KOPT-K1 (cell line): Measurements from ENCODE around the gene ABCB8.

ENCODE experiments used
- H3K27ac ChIP-seq: fragments of 200-600 bp; sonication (generic); 2 replicates; pipeline ENCODE4 v1.5.1; 2016; ENCODE audit warnings: antibody characterized with exemption, mild to moderate bottlenecking, low read depth, low read length; ENCODE audit not compliant: poor library complexity, severe bottlenecking
- H3K36me3 ChIP-seq: fragments of 200-600 bp; sonication (generic); 2 replicates; pipeline ENCODE4 v1.5.1; 2017; ENCODE audit warnings: antibody characterized with exemption, mild to moderate bottlenecking, low read length, moderate library complexity; ENCODE audit not compliant: insufficient read depth
- H3K9me3 ChIP-seq: fragments of 200-600 bp; sonication (generic); 2 replicates; pipeline ENCODE4 v1.5.1; 2017; ENCODE audit warnings: antibody characterized with exemption, low read length, mild to moderate bottlenecking; ENCODE audit not compliant: insufficient read depth, poor library complexity, severe bottlenecking

The ABCB8 gene

DNA sequence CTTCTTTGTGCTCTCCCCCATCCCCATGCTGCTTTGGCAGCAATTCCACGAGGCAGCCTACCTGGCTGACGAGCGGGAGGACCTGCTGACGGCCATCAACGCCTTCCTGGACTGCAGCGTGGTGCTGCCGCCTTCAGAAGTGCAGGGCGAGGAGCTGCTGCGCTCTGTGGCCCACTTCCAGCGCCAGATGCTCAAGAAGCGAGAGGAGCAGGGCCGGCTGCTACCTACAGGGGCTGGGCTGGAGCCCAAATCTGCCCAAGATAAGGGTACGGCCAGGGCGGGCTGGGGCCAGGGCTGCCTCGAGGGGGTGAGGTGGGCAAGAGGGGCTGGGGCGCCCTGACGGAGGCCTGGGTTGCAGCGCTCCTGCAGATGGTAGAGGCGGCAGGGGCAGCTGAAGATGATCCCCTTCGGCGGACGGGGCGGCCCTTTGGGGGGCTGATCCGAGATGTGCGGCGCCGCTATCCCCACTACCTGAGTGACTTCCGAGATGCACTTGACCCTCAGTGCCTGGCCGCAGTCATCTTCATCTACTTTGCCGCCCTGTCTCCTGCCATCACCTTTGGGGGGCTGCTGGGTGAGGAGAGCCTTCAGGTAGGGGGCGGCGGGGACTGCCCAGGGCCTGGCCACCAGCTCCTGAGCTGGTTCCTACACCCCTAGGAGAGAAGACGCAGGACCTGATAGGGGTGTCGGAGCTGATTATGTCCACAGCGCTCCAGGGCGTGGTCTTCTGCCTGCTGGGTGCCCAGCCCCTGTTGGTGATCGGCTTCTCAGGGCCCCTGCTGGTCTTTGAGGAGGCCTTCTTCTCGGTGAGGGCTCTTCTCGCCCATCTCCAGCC is 43.0 kb downstream of the ABCB8 start:
- Histone ChIP-seq H3K27ac (no peak overlapping the region), H3K36me3 (peaks cover 94% of the 10 kb centered on the region)

DNA sequence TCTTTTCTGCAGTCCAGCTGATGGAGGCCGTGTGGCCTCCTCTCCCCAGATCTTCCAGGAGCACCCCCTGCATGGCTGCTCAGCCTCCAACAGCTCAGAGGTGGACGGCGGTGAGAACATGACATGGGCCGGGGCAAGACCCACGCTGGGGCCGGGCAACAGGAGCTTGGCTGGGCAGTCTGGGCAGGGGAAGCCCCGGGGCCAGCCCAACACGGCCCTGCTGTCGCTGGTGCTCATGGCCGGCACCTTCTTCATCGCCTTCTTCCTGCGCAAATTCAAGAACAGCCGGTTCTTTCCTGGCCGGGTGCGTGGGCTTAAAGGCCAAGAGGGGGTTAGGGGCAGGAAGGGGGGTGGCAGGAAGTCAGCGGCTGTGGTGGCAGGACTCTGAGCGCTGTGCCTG is 45.7 kb downstream of the ABCB8 start:
- H3K36me3 ChIP-seq: peaks cover 92% of the 10 kb centered on the region
- no peak overlapping the region for H3K27ac ChIP-seq
- H3K9me3 ChIP-seq: no peaks in the 10 kb centered on the region

More for the DNA sequence above, 43.0 kb downstream of the ABCB8 start:
- H3K9me3 ChIP-seq: no peaks in the 10 kb centered on the region

DNA sequence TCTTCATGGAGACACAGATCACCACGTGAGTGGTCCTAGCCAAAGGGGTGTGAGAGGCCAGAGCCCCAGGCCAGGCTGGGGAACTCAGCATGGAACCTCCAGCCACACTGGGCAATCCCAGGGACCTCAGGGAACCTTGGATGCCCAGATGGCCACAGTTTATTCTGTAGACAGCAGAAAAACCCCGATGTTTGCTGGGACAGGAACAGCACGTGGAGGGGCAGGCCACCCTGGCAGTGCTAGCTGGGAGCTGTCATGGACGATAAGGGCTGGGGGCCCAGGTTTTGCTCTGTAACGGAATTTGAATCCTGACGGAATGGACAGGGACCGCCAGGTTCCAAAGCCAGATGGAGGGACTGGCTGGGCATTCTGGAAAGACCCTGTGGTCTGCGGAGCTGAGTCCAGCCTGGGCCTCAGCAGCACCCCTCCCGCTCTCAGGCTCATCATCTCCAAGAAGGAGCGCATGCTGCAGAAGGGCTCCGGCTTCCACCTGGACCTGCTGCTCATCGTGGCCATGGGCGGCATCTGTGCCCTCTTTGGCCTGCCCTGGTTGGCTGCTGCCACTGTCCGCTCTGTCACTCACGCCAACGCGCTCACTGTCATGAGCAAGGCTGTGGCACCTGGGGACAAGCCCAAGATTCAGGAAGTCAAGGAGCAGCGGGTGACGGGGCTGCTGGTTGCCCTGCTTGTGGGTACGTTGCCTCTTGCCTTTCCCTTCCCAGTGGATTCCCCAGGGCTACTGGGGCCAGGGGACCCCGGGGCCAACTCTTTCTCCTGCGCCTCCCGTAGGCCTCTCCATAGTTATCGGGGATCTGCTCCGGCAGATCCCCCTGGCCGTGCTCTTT is 46.8 kb downstream of the ABCB8 start:
- H3K36me3 ChIP-seq: peaks cover 86% of the 10 kb centered on the region
- H3K9me3 ChIP-seq: no peaks in the 10 kb centered on the region
- H3K27ac ChIP-seq: no peak overlapping the region

GRCh38 chr7:151075662-151075971 is 47.4 kb downstream of the ABCB8 start:
- Histone ChIP-seq H3K9me3 (no peaks in the 10 kb centered on the region), H3K27ac (no peak overlapping the region), H3K36me3 (peaks cover 80% of the 10 kb centered on the region)

DNA sequence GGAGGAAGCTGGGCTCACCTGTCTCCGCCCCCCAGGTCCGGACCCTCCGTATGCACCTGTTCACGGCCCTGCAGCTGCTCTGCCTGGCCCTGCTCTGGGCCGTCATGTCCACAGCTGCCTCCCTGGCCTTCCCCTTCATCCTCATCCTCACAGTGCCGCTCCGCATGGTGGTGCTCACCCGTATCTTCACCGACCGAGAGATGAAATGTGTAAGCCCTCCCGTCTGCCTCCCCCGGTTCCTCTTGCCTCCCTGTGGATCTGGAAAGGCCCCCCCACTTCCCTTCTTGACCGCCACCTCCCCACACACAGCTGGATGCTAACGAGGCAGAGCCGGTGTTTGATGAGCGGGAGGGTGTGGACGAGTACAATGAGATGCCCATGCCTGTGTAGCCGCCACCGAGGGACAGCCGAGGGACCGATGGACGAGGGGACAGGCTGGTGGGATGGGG is 47.8 kb downstream of the ABCB8 start:
- H3K27ac ChIP-seq: no peak overlapping the region
- H3K36me3 ChIP-seq: peaks cover 76% of the 10 kb centered on the region
- no peaks in the 10 kb centered on the region for H3K9me3 ChIP-seq

DNA sequence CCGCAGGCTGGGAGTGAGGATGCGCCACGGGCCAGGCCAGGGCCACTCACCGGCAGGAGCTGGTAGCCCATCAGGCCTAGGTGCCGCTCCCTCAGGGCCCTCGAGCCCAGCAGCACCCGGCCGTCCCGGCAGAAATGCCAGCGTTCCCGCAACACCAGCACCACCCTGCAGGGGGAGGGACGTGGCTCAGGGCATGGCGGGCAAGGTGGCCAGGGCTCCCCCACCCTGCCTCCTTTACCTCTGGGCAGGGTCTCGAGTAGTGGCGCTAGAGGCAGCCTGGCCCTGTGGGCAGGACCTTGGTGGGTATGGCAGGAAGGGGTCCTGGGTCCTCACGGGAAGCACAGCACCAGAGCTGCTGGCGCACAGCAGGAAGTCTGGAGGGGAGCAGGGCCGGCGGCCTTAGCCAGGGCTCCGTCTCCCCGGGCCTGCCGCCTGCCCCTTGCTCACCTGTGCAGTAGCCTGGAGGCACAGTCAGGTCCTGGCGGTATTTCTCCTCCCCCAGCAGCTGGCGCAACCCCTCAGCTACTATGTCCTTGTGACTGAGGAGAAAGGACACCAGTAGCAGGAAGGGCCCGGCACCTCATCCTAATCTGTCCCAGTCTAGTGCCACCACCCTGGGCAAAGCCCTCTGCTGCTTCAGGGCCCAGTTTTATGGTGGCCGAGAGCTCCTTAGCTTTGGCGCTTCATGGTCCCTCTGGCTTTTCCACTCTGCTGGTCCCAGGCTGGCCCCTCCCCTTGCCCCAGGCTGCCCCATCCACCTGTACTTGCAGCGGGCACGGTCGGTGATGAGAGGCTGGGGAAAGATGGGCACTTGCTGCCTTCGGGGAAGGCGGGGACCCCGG is 48.8 kb downstream of the ABCB8 start:
- Histone ChIP-seq H3K9me3 (no peaks in the 10 kb centered on the region), H3K36me3 (peaks cover 65% of the 10 kb centered on the region), H3K27ac (no peak overlapping the region)

GRCh38 chr7:151077705-151078232 is 49.5 kb downstream of the ABCB8 start:
- Histone ChIP-seq H3K27ac (no peak overlapping the region), H3K9me3 (no peaks in the 10 kb centered on the region), H3K36me3 (peaks cover 58% of the 10 kb centered on the region)

GRCh38 chr7:151078233-151079040 is 50.2 kb downstream of the ABCB8 start:
- H3K27ac ChIP-seq: no peak overlapping the region
- H3K36me3 ChIP-seq: peaks cover 58% of the 10 kb centered on the region
- H3K9me3 ChIP-seq: no peaks in the 10 kb centered on the region

DNA sequence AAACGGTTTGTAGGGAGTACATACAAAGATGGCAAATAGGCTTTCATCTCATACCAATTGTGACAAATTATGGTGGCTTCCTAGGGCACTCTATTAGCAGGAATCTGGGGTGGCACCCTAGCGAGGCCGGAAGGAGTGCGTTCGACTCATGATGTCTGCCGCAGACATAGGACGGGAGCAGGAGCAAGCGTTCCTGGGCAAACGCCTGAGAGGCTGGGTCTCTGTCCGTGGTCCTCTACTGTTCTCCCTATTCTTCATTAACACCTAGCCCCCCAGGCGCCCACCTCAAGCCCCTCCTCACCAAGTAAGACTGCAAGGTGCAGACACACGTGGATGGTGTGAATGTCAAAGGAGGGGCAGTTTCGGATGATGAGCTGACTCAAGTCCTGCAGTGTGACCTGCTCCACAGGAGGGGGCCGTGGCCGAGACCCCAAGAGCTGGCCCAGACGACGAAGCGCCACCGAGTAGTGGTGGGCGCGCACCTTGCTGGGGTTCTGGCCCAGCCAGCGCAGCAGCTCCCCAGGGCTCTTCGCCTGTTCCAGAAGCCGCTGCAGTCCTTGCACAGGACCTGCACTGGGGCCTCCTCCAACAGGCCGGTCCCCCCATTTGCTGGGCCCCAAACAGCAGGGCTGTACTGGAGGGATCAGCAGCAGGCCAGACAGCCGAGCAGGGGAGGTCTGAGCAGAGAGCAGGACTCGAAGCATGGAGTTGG is 51.1 kb downstream of the ABCB8 start:
- peaks cover 48% of the 10 kb centered on the region for H3K36me3 ChIP-seq
- H3K27ac ChIP-seq: peak overlapping the region; percentile 82
- no peaks in the 10 kb centered on the region for H3K9me3 ChIP-seq

DNA sequence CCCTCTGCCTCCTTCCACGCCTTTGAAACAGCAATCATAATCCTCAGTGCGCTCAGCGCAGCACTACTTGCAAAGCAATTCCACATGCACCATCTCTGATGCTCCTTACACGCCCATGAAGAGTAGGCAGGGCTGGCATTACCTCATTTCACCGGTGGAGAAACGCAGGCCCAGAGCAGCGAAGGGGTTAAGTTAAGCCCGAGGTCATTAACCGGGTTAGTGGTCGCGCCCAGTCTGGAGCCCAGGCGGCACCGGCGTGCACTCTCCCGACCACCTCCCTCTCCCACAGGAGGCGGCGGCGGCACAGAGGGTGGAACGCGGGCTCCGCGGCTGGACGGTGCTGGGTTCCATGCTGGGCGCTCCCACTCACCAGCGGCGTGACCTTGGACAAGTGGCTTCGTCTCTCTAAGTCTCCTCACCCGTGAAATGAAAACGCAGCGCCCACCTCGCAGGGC is 51.8 kb downstream of the ABCB8 start:
- H3K9me3 ChIP-seq: no peaks in the 10 kb centered on the region
- peak overlapping the region; percentile 82 for H3K27ac ChIP-seq
- peaks cover 41% of the 10 kb centered on the region for H3K36me3 ChIP-seq

DNA sequence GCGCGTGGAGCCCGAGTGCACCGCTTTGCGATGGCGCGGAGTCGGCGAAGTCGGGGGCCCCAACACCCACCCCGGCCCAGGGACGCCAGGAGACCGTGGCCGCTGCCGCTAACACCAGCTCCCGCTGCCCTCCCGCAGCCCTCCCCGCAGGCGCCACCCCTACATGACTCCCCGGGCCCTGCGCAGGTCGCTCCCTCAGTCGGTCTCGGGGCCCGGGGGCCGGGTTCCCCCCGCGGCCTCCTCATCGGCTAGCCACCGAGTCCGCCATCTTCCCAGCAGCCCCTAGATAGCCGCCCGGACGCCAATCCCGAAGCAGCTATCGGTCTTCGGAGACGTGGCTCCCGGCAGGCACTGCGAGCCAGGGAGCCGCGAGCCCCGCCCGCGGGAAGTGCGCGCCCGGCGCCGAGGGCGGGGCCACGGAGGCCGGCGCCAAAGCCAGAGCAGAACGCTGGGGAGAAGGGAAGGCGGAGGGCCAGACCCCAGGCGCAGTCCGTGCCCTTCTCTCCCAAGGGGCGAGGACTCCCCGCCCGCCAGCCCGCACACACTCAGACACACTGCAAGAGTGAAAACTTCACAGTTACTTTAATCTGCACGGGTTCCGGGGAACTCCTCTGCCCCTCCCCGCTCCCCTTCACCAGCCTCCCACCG is 52.4 kb downstream of the ABCB8 start, which contains the start of gene FASTK:
FASTK (minus strand) TSS at position 288 of the 648 bp plus-strand sequence; CDS start at position 245, 43 bp downstream.
- Histone ChIP-seq H3K36me3 (peaks cover 35% of the 10 kb centered on the region), H3K27ac (peak within 1 kb of the TSS; percentile 82), H3K9me3 (no peaks in the 10 kb centered on the region)

- Histone ChIP-seq H3K27ac (peak overlapping the region; percentile 82), H3K9me3 (no peaks in the 10 kb centered on the region), H3K36me3 (peaks cover 28% of the 10 kb centered on the region)
Measured at GRCh38 chr7:151081170-151082101, 53.2 kb downstream of the ABCB8 start.
